ENCODE results near the gene STK32B.

The STK32B gene

GRCh38 chr4:5101571-5101970 is 50.3 kb downstream of the STK32B start:
- Mint-ChIP-seq H3K27me3 (ENCODE audit: low read depth) (no peaks in the 10 kb centered on the region), H3K9me3 (peaks cover 3% of the 10 kb centered on the region), H3K27ac (no peak overlapping the region), H3K36me3 (ENCODE audit: low read depth) (no peaks in the 10 kb centered on the region), H3K4me1 (ENCODE audit: low read depth) (no peaks in the 10 kb centered on the region), H3K4me3 (no peak overlapping the region)
- DNase-seq (ENCODE audit: low spot score) = no peak

DNA sequence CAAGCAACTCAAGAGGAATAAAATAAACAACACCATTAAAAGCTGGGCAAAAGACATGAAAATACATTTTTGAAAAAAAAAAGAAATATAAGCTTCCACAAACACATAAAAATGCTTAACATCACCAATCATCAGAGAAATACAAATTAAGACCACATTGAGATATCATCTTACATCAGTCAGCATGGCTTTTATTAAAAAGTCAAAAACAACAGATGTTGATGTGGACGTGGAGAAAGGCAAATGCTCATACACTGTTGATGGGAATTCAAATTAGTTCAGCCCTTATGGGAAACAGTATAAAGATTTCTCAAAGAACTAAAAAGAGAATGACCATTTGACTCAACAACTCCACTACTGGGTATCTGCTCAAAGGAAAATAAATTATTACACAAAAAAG is 59.6 kb downstream of the STK32B start:
- no peak for DNase-seq (ENCODE audit: low spot score)
- no peaks in the 10 kb centered on the region for H3K36me3 Mint-ChIP-seq (ENCODE audit: low read depth)
- H3K27ac Mint-ChIP-seq = no peak overlapping the region
- H3K4me3 Mint-ChIP-seq = no peak overlapping the region
- H3K9me3 Mint-ChIP-seq = no peaks in the 10 kb centered on the region
- no peaks in the 10 kb centered on the region for H3K4me1 Mint-ChIP-seq (ENCODE audit: low read depth)
- H3K27me3 Mint-ChIP-seq (ENCODE audit: low read depth) = no peaks in the 10 kb centered on the region

DNA sequence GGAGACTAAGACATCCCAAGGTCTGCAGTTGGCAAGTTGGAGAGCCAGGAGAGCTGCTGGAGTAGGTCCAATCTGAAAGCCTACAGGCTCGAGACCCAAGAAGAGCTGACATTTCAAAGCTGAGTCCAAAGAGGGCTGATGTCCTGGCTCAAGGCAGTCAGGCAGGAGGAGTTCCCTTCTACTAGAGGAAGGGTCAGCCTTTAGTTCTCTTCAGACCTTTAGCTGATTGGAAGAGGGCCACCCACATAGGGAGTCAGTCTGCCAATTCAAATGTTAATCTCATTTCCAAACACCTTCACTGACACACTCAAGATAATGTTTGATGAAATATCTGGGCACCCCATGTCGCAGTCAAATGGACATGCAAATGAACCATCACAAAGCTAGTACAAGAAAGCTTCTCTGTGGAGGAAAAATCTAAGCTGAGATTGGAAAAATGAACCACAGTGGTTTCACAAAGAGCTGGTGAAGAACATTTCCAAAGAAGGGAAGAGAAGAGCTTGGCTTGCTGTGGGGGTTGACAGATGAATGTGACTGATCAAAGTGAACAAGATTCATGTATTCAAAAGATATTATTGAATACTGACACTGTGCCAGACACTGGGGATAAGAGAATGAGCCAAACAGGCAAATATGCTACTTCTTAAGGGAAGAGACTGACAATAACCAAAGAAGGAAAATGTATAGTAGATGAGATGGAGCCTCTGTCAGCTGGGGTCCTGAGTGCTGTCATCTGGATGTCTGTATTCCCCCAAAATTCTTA is 61.2 kb downstream of the STK32B start:
- no peaks in the 10 kb centered on the region for H3K27me3 Mint-ChIP-seq (ENCODE audit: low read depth)
- no peak for DNase-seq (ENCODE audit: low spot score)
- H3K4me1 Mint-ChIP-seq (ENCODE audit: low read depth) = no peaks in the 10 kb centered on the region
- H3K27ac Mint-ChIP-seq = no peak overlapping the region
- H3K36me3 Mint-ChIP-seq (ENCODE audit: low read depth) = no peaks in the 10 kb centered on the region
- no peaks in the 10 kb centered on the region for H3K9me3 Mint-ChIP-seq
- no peak overlapping the region for H3K4me3 Mint-ChIP-seq

DNA sequence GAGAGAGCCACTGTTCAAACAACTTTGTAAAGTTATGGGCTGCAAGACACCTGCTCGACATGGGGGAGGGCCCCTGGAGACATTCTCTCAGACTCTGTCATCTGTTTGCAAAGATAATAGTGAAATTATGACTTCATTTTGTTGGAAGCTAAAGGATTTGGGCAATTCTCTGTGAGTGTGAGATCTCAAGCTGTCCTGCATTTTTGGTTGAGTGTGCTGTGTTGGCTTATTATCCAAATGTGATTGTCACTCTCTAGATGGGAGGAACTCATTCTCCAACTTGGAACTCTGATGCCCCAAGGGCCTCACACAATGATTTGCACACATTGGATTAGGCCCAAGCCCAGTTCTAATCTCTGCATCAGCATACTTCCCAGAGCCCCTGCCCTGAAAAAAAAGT is 63.7 kb downstream of the STK32B start:
- H3K4me1 Mint-ChIP-seq (ENCODE audit: low read depth) = no peaks in the 10 kb centered on the region
- no peak for DNase-seq (ENCODE audit: low spot score)
- H3K4me3 Mint-ChIP-seq = no peak overlapping the region
- no peaks in the 10 kb centered on the region for H3K36me3 Mint-ChIP-seq (ENCODE audit: low read depth)
- H3K27ac Mint-ChIP-seq = no peak overlapping the region
- no peaks in the 10 kb centered on the region for H3K27me3 Mint-ChIP-seq (ENCODE audit: low read depth)
- no peaks in the 10 kb centered on the region for H3K9me3 Mint-ChIP-seq

DNA sequence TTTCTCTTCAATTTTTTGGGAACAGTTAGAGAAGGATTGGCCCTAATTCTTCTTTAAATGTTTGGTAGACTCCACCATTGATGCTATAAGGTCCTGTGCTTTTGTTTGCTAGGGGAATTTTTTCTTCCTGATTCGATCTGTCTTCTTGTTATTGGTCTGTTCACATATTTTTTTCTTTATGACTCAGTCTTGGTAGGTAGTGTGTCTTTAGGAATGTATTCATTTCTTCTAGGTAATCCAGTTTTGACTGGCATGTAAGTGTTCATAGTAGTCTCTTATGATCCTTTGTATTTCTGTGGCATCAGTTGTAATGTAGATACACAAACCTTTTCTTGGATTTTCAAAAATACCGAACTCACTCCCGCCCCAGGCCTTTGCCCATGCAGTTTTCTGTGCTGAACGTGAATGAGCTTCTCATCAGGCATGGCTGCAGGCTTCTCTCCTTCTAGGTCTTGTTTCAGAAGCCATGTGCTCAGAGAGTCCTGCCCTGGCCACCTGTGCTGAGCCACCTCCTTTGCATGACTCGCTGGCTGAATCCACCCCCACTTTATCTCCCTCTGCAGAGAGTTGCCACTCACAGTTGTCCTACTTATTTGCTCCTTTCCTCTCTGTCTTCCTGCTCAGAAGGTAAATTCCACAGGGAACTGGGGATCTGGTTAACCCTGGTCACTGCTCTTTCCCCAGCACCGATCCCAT is 67.0 kb downstream of the STK32B start:
- H3K4me1 Mint-ChIP-seq (ENCODE audit: low read depth) = no peaks in the 10 kb centered on the region
- no peak for DNase-seq (ENCODE audit: low spot score)
- no peak overlapping the region for H3K4me3 Mint-ChIP-seq
- no peak overlapping the region for H3K27ac Mint-ChIP-seq
- H3K27me3 Mint-ChIP-seq (ENCODE audit: low read depth) = no peaks in the 10 kb centered on the region
- no peaks in the 10 kb centered on the region for H3K36me3 Mint-ChIP-seq (ENCODE audit: low read depth)
- H3K9me3 Mint-ChIP-seq = no peaks in the 10 kb centered on the region

- H3K36me3 Mint-ChIP-seq (ENCODE audit: low read depth) = no peaks in the 10 kb centered on the region
- no peak overlapping the region for H3K4me3 Mint-ChIP-seq
- DNase-seq (ENCODE audit: low spot score) = no peak
- no peaks in the 10 kb centered on the region for H3K27me3 Mint-ChIP-seq (ENCODE audit: low read depth)
- H3K4me1 Mint-ChIP-seq (ENCODE audit: low read depth) = no peaks in the 10 kb centered on the region
- no peaks in the 10 kb centered on the region for H3K9me3 Mint-ChIP-seq
- no peak overlapping the region for H3K27ac Mint-ChIP-seq
Observed at GRCh38 chr4:5118994-5119835, 67.9 kb downstream of the STK32B start.

DNA sequence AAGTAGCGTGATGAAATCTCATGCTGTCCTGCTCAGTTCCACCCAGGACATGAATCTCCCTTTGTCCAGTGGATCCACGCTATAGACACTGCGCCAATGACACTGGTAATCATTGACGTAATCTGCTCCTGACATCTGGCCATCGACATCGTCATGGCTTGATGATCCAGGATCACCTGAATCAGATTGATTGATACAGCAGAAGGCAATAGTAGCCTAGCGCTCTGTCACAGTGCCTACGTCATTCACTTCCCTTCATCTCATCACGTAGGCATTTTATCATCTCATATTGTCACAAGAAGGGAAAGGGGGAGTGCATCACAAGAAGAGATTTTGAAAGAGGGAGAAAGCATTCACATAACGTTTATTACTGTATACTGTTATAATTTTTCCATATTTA is 68.8 kb downstream of the STK32B start:
- no peaks in the 10 kb centered on the region for H3K4me1 Mint-ChIP-seq (ENCODE audit: low read depth)
- DNase-seq (ENCODE audit: low spot score) = no peak
- no peaks in the 10 kb centered on the region for H3K27me3 Mint-ChIP-seq (ENCODE audit: low read depth)
- no peak overlapping the region for H3K27ac Mint-ChIP-seq
- H3K4me3 Mint-ChIP-seq = no peak overlapping the region
- H3K9me3 Mint-ChIP-seq = no peaks in the 10 kb centered on the region
- H3K36me3 Mint-ChIP-seq (ENCODE audit: low read depth) = no peaks in the 10 kb centered on the region

GRCh38 chr4:5120468-5120867 is 69.2 kb downstream of the STK32B start:
- Mint-ChIP-seq H3K27me3 (ENCODE audit: low read depth) (no peaks in the 10 kb centered on the region), H3K4me3 (no peak overlapping the region), H3K9me3 (no peaks in the 10 kb centered on the region), H3K27ac (no peak overlapping the region), H3K4me1 (ENCODE audit: low read depth) (no peaks in the 10 kb centered on the region), H3K36me3 (ENCODE audit: low read depth) (no peaks in the 10 kb centered on the region)
- no peak for DNase-seq (ENCODE audit: low spot score)

DNA sequence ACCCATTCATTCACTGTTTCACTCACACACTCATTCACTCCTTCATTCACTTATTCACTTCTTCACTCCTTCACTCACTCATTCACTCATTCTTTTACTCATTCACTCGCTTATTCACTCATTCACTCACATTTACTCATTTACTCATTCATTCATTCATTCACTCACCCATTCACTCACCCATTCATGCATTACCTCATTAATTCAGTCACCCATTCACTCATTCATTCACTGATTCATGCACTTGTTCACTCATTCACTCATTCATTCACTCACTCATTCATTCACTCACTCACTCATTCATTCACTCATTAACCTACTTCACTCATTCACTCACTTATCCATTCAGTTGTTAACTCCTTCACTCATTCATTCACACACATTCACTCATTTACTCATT is 70.8 kb downstream of the STK32B start:
- no peaks in the 10 kb centered on the region for H3K4me1 Mint-ChIP-seq (ENCODE audit: low read depth)
- no peak for DNase-seq (ENCODE audit: low spot score)
- H3K27me3 Mint-ChIP-seq (ENCODE audit: low read depth) = no peaks in the 10 kb centered on the region
- H3K9me3 Mint-ChIP-seq = no peaks in the 10 kb centered on the region
- no peaks in the 10 kb centered on the region for H3K36me3 Mint-ChIP-seq (ENCODE audit: low read depth)
- H3K27ac Mint-ChIP-seq = no peak overlapping the region
- H3K4me3 Mint-ChIP-seq = no peak overlapping the region

DNA sequence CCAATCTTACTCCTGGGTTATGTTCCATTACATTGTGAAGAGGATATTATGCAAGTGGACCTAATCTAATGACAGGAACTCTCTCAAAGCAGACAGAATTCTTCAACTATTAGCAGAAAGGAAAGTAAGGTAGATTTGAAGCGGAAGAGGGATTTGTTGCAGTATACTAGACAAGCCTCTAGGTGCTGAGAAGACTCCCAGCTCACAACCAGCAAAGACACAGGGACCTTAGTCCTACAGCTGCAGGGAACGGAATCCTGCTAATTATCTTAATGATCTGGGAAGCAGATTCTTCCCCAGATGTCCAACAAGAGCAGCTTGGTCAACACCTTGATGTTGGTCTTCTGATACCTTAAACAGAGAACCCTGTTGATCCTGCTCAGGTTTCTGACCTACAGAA is 73.6 kb downstream of the STK32B start:
- no peaks in the 10 kb centered on the region for H3K9me3 Mint-ChIP-seq
- no peak for DNase-seq (ENCODE audit: low spot score)
- H3K27ac Mint-ChIP-seq = no peak overlapping the region
- no peaks in the 10 kb centered on the region for H3K27me3 Mint-ChIP-seq (ENCODE audit: low read depth)
- no peaks in the 10 kb centered on the region for H3K4me1 Mint-ChIP-seq (ENCODE audit: low read depth)
- H3K36me3 Mint-ChIP-seq (ENCODE audit: low read depth) = no peaks in the 10 kb centered on the region
- H3K4me3 Mint-ChIP-seq = no peak overlapping the region

DNA sequence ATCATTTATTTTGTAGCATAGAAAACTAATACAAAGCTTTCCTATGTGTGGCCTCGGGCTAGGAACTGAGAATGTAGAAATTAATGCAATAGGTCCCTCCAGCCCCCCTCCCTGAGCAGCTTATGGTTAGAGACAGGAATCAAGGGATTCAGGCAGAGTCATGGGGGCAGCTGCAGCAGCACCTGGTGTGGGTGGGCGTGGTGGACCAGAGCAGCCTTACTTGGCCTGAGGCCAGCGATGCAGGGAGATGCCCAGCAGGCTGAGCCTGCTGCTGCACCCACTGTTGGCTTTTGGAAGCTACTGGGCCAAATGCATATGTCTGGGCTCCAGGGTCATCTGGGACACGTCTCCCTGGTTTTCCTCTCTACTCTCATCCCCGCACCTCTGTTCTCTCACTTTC is 74.0 kb downstream of the STK32B start:
- H3K27me3 Mint-ChIP-seq (ENCODE audit: low read depth) = no peaks in the 10 kb centered on the region
- H3K4me3 Mint-ChIP-seq = no peak overlapping the region
- no peaks in the 10 kb centered on the region for H3K4me1 Mint-ChIP-seq (ENCODE audit: low read depth)
- H3K27ac Mint-ChIP-seq = no peak overlapping the region
- no peaks in the 10 kb centered on the region for H3K9me3 Mint-ChIP-seq
- H3K36me3 Mint-ChIP-seq (ENCODE audit: low read depth) = no peaks in the 10 kb centered on the region
- DNase-seq (ENCODE audit: low spot score) = no peak

DNA sequence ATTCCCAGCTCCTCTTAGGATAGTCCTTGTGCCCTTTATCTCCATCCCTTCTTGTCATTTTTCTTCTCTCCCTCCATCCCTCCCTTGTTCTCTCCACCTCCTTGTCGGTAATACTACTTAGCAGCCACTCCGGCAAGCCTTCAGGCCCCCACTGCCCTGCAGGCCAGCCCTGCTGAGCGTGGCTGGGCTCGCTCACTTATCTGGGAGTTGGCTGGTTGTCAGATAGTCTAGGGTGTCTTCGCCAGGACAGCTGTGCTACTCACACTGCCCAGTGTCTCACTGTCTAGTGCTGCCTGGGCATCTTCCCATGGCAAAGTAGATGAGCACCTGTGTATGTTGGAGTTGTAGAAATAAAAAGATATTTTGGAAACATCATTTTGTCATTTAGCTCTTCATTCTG is 75.0 kb downstream of the STK32B start:
- Mint-ChIP-seq H3K9me3 (no peaks in the 10 kb centered on the region), H3K4me3 (no peak overlapping the region), H3K4me1 (ENCODE audit: low read depth) (no peaks in the 10 kb centered on the region)

GRCh38 chr4:5126857-5127256 is 75.6 kb downstream of the STK32B start:
- Mint-ChIP-seq H3K4me1 (ENCODE audit: low read depth) (no peaks in the 10 kb centered on the region), H3K4me3 (no peak overlapping the region), H3K9me3 (no peaks in the 10 kb centered on the region), H3K36me3 (ENCODE audit: low read depth) (no peaks in the 10 kb centered on the region), H3K27me3 (ENCODE audit: low read depth) (no peaks in the 10 kb centered on the region), H3K27ac (no peak overlapping the region)
- no peak for DNase-seq (ENCODE audit: low spot score)

More for the DNA sequence above, 75.0 kb downstream of the STK32B start:
- Mint-ChIP-seq H3K36me3 (ENCODE audit: low read depth) (no peaks in the 10 kb centered on the region), H3K27me3 (ENCODE audit: low read depth) (no peaks in the 10 kb centered on the region), H3K27ac (no peak overlapping the region)
- no peak for DNase-seq (ENCODE audit: low spot score)

DNA sequence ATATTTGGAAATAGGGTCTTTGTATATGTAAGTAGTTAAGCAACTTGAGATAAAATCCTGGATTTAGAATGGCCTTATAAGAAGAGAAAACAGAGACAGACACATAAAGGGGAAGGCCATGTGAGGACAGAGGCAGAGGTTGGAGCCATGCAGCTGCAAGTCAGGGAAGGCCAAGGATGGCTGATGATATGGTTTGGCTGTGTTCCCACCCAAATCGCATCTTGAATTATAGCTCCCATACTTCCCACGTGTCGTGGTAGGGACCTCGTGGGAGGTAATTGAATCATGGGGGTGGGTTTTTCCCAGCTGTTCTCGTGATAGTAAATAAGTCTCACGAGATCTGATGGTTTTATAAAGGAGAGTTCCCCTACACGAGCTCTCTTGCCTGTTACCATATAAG is 76.3 kb downstream of the STK32B start:
- no peaks in the 10 kb centered on the region for H3K27me3 Mint-ChIP-seq (ENCODE audit: low read depth)
- H3K9me3 Mint-ChIP-seq = no peaks in the 10 kb centered on the region
- H3K36me3 Mint-ChIP-seq (ENCODE audit: low read depth) = no peaks in the 10 kb centered on the region
- no peak for DNase-seq (ENCODE audit: low spot score)
- H3K27ac Mint-ChIP-seq = no peak overlapping the region
- H3K4me1 Mint-ChIP-seq (ENCODE audit: low read depth) = no peaks in the 10 kb centered on the region
- no peak overlapping the region for H3K4me3 Mint-ChIP-seq
